Central memory CD8-positive, alpha-beta T cell (primary cell): ENCODE measurements around the gene KLK7.

Experiments
- ATAC-seq: fragments of 150-1000 bp; cut with Tn5 transposase; replicated peaks from 2 replicates; pipeline ENCODE4 v1.10.0; 2022; ENCODE audit warnings: mild to moderate bottlenecking, moderate FRiP score, moderate number of reproducible peaks; ENCODE audit not compliant: poor library complexity, severe bottlenecking; ENCODE audit errors: extremely low read depth
- DNase-seq, 2 donors: peaks; one replicate each; pipeline ENCODE4 v3.0.0; 2021; ENCODE audit warnings: low spot score in 2 of 2
- H3K27ac Mint-ChIP-seq: one replicate; pipeline ENCODE4 v1.8.0; 2022; ENCODE audit warnings: low read depth, mild to moderate bottlenecking, moderate library complexity, mixed read lengths
- H3K27me3 Mint-ChIP-seq: one replicate; pipeline ENCODE4 v1.8.0; 2022; ENCODE audit warnings: mixed read lengths
- H3K36me3 Mint-ChIP-seq: one replicate; pipeline ENCODE4 v1.8.0; 2022; ENCODE audit warnings: mild to moderate bottlenecking, moderate library complexity, mixed read lengths; ENCODE audit not compliant: insufficient read depth
- H3K4me1 Mint-ChIP-seq: one replicate; pipeline ENCODE4 v1.8.0; 2022; ENCODE audit warnings: mixed read lengths
- H3K4me3 Mint-ChIP-seq: one replicate; pipeline ENCODE4 v1.8.0; 2022; ENCODE audit warnings: mild to moderate bottlenecking, moderate library complexity, mixed read lengths
- H3K9me3 Mint-ChIP-seq: one replicate; pipeline ENCODE4 v1.8.0; 2022; ENCODE audit warnings: mixed read lengths

The KLK7 gene

GRCh38 chr19:50967929-50968715 lies 15.6 kb downstream of the KLK7 start:
- Mint-ChIP-seq H3K27me3 (peaks cover 85% of the 10 kb centered on the region), H3K36me3 (no peaks in the 10 kb centered on the region), H3K4me3 (no peak overlapping the region)

GRCh38 chr19:50964266-50964665 lies 19.5 kb downstream of the KLK7 start:
- Mint-ChIP-seq H3K4me1 (no peaks in the 10 kb centered on the region), H3K9me3 (peaks cover 22% of the 10 kb centered on the region), H3K36me3 (peaks cover 1% of the 10 kb centered on the region), H3K27ac (no peak overlapping the region), H3K27me3 (peaks cover 46% of the 10 kb centered on the region), H3K4me3 (no peak overlapping the region)
- ATAC-seq = no peak
- DNase-seq = no peak

More at GRCh38 chr19:50967929-50968715, 15.6 kb downstream of the KLK7 start:
- no peak overlapping the region for H3K27ac Mint-ChIP-seq
- no peaks in the 10 kb centered on the region for H3K9me3 Mint-ChIP-seq
- H3K4me1 Mint-ChIP-seq = no peaks in the 10 kb centered on the region
- ATAC-seq (no peak), DNase-seq (no peak)

GRCh38 chr19:50963381-50963780 lies 20.3 kb downstream of the KLK7 start:
- no peaks in the 10 kb centered on the region for H3K4me1 Mint-ChIP-seq
- H3K9me3 Mint-ChIP-seq = peaks cover 24% of the 10 kb centered on the region
- H3K4me3 Mint-ChIP-seq = no peak overlapping the region
- no peak overlapping the region for H3K27ac Mint-ChIP-seq
- no peak for ATAC-seq
- peaks cover 1% of the 10 kb centered on the region for H3K36me3 Mint-ChIP-seq
- DNase-seq = no peak
- peaks cover 52% of the 10 kb centered on the region for H3K27me3 Mint-ChIP-seq

GRCh38 chr19:50962245-50962644 lies 21.5 kb downstream of the KLK7 start:
- Mint-ChIP-seq H3K27me3 (peaks cover 51% of the 10 kb centered on the region), H3K9me3 (peaks cover 24% of the 10 kb centered on the region)

GRCh38 chr19:50959731-50960500 lies 23.8 kb downstream of the KLK7 start:
- H3K27me3 Mint-ChIP-seq = peaks cover 37% of the 10 kb centered on the region
- H3K9me3 Mint-ChIP-seq = peaks cover 24% of the 10 kb centered on the region
- DNase-seq (no peak), ATAC-seq (no peak)
- H3K4me3 Mint-ChIP-seq = no peak overlapping the region
- H3K4me1 Mint-ChIP-seq = no peaks in the 10 kb centered on the region
- peaks cover 1% of the 10 kb centered on the region for H3K36me3 Mint-ChIP-seq
- no peak overlapping the region for H3K27ac Mint-ChIP-seq

More at GRCh38 chr19:50962245-50962644, 21.5 kb downstream of the KLK7 start:
- Mint-ChIP-seq H3K4me3 (no peak overlapping the region), H3K4me1 (no peaks in the 10 kb centered on the region), H3K36me3 (peaks cover 1% of the 10 kb centered on the region), H3K27ac (no peak overlapping the region)
- ATAC-seq (no peak), DNase-seq (no peak)

- no peak for DNase-seq
- H3K9me3 Mint-ChIP-seq = peaks cover 19% of the 10 kb centered on the region
- peaks cover 1% of the 10 kb centered on the region for H3K36me3 Mint-ChIP-seq
- ATAC-seq = no peak
- H3K27ac Mint-ChIP-seq = no peak overlapping the region
- H3K27me3 Mint-ChIP-seq = peaks cover 43% of the 10 kb centered on the region
- no peak overlapping the region for H3K4me3 Mint-ChIP-seq
- no peaks in the 10 kb centered on the region for H3K4me1 Mint-ChIP-seq
Observed at GRCh38 chr19:50957587-50957986, 26.1 kb downstream of the KLK7 start.

- H3K27me3 Mint-ChIP-seq = peaks cover 67% of the 10 kb centered on the region
- H3K4me3 Mint-ChIP-seq = no peak within 1 kb of the TSS
- no peak within 1 kb of the TSS for H3K27ac Mint-ChIP-seq
- ATAC-seq (no peak), DNase-seq (no peak)
- H3K36me3 Mint-ChIP-seq = no peaks in the 10 kb centered on the region
- no peaks in the 10 kb centered on the region for H3K9me3 Mint-ChIP-seq
- no peaks in the 10 kb centered on the region for H3K4me1 Mint-ChIP-seq
Observed at GRCh38 chr19:50952910-50953309, 30.8 kb downstream of the KLK7 start, which contains the start of gene KLK5. TSS of gene KLK5 (minus strand) at chr19:50953038. CDS start at chr19:50952657, 381 bp downstream.

- ATAC-seq (no peak), DNase-seq (no peak)
- H3K36me3 Mint-ChIP-seq = no peaks in the 10 kb centered on the region
- H3K4me3 Mint-ChIP-seq = no peak overlapping the region
- peaks cover 72% of the 10 kb centered on the region for H3K27me3 Mint-ChIP-seq
- no peak overlapping the region for H3K27ac Mint-ChIP-seq
- H3K4me1 Mint-ChIP-seq = no peaks in the 10 kb centered on the region
- no peaks in the 10 kb centered on the region for H3K9me3 Mint-ChIP-seq
Observed at GRCh38 chr19:50949861-50950260, 33.9 kb downstream of the KLK7 start.

- Mint-ChIP-seq H3K4me1 (no peaks in the 10 kb centered on the region), H3K9me3 (peaks cover 4% of the 10 kb centered on the region)
- ATAC-seq = no peak
Observed at GRCh38 chr19:50947123-50947522, 36.6 kb downstream of the KLK7 start.

GRCh38 chr19:50944795-50945194 lies 38.9 kb downstream of the KLK7 start:
- Mint-ChIP-seq H3K36me3 (no peaks in the 10 kb centered on the region), H3K4me3 (no peak overlapping the region), H3K9me3 (peaks cover 9% of the 10 kb centered on the region), H3K27ac (no peak overlapping the region), H3K4me1 (no peaks in the 10 kb centered on the region), H3K27me3 (peaks cover 67% of the 10 kb centered on the region)
- DNase-seq = no peak
- no peak for ATAC-seq

More at GRCh38 chr19:50947123-50947522, 36.6 kb downstream of the KLK7 start:
- Mint-ChIP-seq H3K27ac (no peak overlapping the region), H3K36me3 (no peaks in the 10 kb centered on the region), H3K4me3 (no peak overlapping the region), H3K27me3 (peaks cover 75% of the 10 kb centered on the region)
- no peak for DNase-seq

- no peak overlapping the region for H3K27ac Mint-ChIP-seq
- no peaks in the 10 kb centered on the region for H3K36me3 Mint-ChIP-seq
- DNase-seq = no peak
- peaks cover 9% of the 10 kb centered on the region for H3K9me3 Mint-ChIP-seq
- no peak for ATAC-seq
- H3K4me1 Mint-ChIP-seq = no peaks in the 10 kb centered on the region
- H3K4me3 Mint-ChIP-seq = no peak overlapping the region
- peaks cover 60% of the 10 kb centered on the region for H3K27me3 Mint-ChIP-seq
Observed at GRCh38 chr19:50943074-50943828, 40.5 kb downstream of the KLK7 start.

GRCh38 chr19:50939596-50939995 lies 44.1 kb downstream of the KLK7 start:
- H3K27ac Mint-ChIP-seq = no peak overlapping the region
- H3K36me3 Mint-ChIP-seq = no peaks in the 10 kb centered on the region
- H3K4me3 Mint-ChIP-seq = no peak overlapping the region
- ATAC-seq (no peak), DNase-seq (no peak)
- peaks cover 56% of the 10 kb centered on the region for H3K27me3 Mint-ChIP-seq
- no peaks in the 10 kb centered on the region for H3K4me1 Mint-ChIP-seq
- peaks cover 9% of the 10 kb centered on the region for H3K9me3 Mint-ChIP-seq
